ENCODE data around the gene RADX. TPM values are rescaled to one million over a fixed set of nuclear protein-coding genes. Genes with fewer than 3 reads are reported as not detected.

The RADX gene
- total and polyA plus RNA-seq, 2 experiments from 2014 or later: 1.9 to 6.7 TPM

- H3K36me3 Mint-ChIP-seq (ENCODE audit: low read depth): no peaks in the 10 kb centered on the region
- H3K4me1 Mint-ChIP-seq: peaks cover 24% of the 10 kb centered on the region
- no peaks in the 10 kb centered on the region for H3F3A ChIP-seq (replicated peaks; ENCODE audit: low read depth)
- H3K36me3 ChIP-seq (ENCODE audit: insufficient read depth): no peaks in the 10 kb centered on the region
- H3K27me3 Mint-ChIP-seq (ENCODE audit: insufficient read depth, low read depth, poor library complexity): peaks cover 5% of the 10 kb centered on the region
- no peak overlapping the region for H3K27ac ChIP-seq (ENCODE audit: low read depth)
- H3K9me3 Mint-ChIP-seq: no peaks in the 10 kb centered on the region
- H4K20me1 ChIP-seq (replicated peaks; ENCODE audit: insufficient read depth): no peaks in the 10 kb centered on the region
- H3K4me3 Mint-ChIP-seq: peak overlapping the region; percentile 71
- ATAC-seq (no peak), DNase-seq (ENCODE audit: low spot score) (no peak)
- no peak overlapping the region for H3K27ac Mint-ChIP-seq
- H3K4me1 ChIP-seq (ENCODE audit: insufficient read depth): 0 out of 2 replicates have a peak, but pooled peaks cover 5% of the 10 kb centered on the region
- peaks cover 14% of the 10 kb centered on the region for H3K27me3 ChIP-seq (ENCODE audit: insufficient read depth)
- H2AFZ ChIP-seq: no peak overlapping the region
- H3K79me2 ChIP-seq (replicated peaks; ENCODE audit: insufficient read depth): 0 out of 2 replicates have a peak, but pooled peaks cover 3% of the 10 kb centered on the region
- H3K9me2 ChIP-seq (ENCODE audit: insufficient read depth): no peaks in the 10 kb centered on the region
- peak overlapping the region; percentile 81 for H3K4me2 ChIP-seq
- H3K4me3 ChIP-seq: peak overlapping the region; percentile 67
- TF ChIP-seq CREB1 (CRISPR knock-in tag; IDR thresholded peaks at IDR 0.05; ENCODE audit: low read depth): no peak
- no peak for TF ChIP-seq STAT1 (IDR thresholded peaks at IDR 0.05; ENCODE audit: unreplicated experiment)
- no peak for TF ChIP-seq ZNF331 (CRISPR knock-in tag; IDR thresholded peaks at IDR 0.05; ENCODE audit: low read depth)
- no peak for TF ChIP-seq POLR2AphosphoS5 (IDR thresholded peaks at IDR 0.05; ENCODE audit: low read depth)
- no peak for TF ChIP-seq NANOG (IDR thresholded peaks at IDR 0.05; ENCODE audit: borderline replicate concordance)
- TF ChIP-seq, protein P1, sequence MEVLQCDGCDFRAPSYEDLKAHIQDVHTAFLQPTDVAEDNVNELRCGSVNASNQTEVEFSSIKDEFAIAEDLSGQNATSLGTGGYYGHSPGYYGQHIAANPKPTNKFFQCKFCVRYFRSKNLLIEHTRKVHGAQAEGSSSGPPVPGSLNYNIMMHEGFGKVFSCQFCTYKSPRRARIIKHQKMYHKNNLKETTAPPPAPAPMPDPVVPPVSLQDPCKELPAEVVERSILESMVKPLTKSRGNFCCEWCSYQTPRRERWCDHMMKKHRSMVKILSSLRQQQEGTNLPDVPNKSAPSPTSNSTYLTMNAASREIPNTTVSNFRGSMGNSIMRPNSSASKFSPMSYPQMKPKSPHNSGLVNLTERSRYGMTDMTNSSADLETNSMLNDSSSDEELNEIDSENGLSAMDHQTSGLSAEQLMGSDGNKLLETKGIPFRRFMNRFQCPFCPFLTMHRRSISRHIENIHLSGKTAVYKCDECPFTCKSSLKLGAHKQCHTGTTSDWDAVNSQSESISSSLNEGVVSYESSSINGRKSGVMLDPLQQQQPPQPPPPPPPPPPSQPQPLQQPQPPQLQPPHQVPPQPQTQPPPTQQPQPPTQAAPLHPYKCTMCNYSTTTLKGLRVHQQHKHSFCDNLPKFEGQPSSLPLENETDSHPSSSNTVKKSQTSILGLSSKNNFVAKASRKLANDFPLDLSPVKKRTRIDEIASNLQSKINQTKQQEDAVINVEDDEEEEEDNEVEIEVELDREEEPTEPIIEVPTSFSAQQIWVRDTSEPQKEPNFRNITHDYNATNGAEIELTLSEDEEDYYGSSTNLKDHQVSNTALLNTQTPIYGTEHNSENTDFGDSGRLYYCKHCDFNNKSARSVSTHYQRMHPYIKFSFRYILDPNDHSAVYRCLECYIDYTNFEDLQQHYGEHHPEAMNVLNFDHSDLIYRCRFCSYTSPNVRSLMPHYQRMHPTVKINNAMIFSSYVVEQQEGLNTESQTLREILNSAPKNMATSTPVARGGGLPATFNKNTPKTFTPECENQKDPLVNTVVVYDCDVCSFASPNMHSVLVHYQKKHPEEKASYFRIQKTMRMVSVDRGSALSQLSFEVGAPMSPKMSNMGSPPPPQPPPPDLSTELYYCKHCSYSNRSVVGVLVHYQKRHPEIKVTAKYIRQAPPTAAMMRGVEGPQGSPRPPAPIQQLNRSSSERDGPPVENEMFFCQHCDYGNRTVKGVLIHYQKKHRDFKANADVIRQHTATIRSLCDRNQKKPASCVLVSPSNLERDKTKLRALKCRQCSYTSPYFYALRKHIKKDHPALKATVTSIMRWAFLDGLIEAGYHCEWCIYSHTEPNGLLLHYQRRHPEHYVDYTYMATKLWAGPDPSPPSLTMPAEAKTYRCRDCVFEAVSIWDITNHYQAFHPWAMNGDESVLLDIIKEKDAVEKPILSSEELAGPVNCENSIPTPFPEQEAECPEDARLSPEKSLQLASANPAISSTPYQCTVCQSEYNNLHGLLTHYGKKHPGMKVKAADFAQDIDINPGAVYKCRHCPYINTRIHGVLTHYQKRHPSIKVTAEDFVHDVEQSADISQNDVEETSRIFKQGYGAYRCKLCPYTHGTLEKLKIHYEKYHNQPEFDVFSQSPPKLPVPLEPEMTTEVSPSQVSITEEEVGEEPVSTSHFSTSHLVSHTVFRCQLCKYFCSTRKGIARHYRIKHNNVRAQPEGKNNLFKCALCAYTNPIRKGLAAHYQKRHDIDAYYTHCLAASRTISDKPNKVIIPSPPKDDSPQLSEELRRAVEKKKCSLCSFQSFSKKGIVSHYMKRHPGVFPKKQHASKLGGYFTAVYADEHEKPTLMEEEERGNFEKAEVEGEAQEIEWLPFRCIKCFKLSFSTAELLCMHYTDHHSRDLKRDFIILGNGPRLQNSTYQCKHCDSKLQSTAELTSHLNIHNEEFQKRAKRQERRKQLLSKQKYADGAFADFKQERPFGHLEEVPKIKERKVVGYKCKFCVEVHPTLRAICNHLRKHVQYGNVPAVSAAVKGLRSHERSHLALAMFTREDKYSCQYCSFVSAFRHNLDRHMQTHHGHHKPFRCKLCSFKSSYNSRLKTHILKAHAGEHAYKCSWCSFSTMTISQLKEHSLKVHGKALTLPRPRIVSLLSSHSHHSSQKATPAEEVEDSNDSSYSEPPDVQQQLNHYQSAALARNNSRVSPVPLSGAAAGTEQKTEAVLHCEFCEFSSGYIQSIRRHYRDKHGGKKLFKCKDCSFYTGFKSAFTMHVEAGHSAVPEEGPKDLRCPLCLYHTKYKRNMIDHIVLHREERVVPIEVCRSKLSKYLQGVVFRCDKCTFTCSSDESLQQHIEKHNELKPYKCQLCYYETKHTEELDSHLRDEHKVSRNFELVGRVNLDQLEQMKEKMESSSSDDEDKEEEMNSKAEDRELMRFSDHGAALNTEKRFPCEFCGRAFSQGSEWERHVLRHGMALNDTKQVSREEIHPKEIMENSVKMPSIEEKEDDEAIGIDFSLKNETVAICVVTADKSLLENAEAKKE (CRISPR knock-in tag; IDR thresholded peaks at IDR 0.05): no peak
- no peak for TF ChIP-seq EZH2 (IDR thresholded peaks at IDR 0.05; ENCODE audit: low read depth, unreplicated experiment)
- TF ChIP-seq, protein P2, sequence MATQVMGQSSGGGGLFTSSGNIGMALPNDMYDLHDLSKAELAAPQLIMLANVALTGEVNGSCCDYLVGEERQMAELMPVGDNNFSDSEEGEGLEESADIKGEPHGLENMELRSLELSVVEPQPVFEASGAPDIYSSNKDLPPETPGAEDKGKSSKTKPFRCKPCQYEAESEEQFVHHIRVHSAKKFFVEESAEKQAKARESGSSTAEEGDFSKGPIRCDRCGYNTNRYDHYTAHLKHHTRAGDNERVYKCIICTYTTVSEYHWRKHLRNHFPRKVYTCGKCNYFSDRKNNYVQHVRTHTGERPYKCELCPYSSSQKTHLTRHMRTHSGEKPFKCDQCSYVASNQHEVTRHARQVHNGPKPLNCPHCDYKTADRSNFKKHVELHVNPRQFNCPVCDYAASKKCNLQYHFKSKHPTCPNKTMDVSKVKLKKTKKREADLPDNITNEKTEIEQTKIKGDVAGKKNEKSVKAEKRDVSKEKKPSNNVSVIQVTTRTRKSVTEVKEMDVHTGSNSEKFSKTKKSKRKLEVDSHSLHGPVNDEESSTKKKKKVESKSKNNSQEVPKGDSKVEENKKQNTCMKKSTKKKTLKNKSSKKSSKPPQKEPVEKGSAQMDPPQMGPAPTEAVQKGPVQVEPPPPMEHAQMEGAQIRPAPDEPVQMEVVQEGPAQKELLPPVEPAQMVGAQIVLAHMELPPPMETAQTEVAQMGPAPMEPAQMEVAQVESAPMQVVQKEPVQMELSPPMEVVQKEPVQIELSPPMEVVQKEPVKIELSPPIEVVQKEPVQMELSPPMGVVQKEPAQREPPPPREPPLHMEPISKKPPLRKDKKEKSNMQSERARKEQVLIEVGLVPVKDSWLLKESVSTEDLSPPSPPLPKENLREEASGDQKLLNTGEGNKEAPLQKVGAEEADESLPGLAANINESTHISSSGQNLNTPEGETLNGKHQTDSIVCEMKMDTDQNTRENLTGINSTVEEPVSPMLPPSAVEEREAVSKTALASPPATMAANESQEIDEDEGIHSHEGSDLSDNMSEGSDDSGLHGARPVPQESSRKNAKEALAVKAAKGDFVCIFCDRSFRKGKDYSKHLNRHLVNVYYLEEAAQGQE (IDR thresholded peaks at IDR 0.05; ENCODE audit: unreplicated experiment): no peak
- TF ChIP-seq EZH2phosphoT487 (IDR thresholded peaks at IDR 0.05; ENCODE audit: unreplicated experiment): no peak
- TF ChIP-seq, protein P3, sequence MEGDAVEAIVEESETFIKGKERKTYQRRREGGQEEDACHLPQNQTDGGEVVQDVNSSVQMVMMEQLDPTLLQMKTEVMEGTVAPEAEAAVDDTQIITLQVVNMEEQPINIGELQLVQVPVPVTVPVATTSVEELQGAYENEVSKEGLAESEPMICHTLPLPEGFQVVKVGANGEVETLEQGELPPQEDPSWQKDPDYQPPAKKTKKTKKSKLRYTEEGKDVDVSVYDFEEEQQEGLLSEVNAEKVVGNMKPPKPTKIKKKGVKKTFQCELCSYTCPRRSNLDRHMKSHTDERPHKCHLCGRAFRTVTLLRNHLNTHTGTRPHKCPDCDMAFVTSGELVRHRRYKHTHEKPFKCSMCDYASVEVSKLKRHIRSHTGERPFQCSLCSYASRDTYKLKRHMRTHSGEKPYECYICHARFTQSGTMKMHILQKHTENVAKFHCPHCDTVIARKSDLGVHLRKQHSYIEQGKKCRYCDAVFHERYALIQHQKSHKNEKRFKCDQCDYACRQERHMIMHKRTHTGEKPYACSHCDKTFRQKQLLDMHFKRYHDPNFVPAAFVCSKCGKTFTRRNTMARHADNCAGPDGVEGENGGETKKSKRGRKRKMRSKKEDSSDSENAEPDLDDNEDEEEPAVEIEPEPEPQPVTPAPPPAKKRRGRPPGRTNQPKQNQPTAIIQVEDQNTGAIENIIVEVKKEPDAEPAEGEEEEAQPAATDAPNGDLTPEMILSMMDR (conservative IDR thresholded peaks at IDR 0.05; ENCODE audit: low read depth in 2 of 2): no peak
- TF ChIP-seq JUNB (IDR thresholded peaks at IDR 0.05; ENCODE audit: unreplicated experiment): no peak
- TF ChIP-seq ZNF114 (CRISPR knock-in tag; IDR thresholded peaks at IDR 0.05): no peak
- TF ChIP-seq ETS1 (IDR thresholded peaks at IDR 0.05): no peak
These were observed 1.5 kb downstream of the RADX start for GRCh38 chrX:106613277-106613676.

Measured in GM23338 (cell line).